ENCODE data around the gene PDE12. TPM values are rescaled to one million over a fixed set of nuclear protein-coding genes. Genes with fewer than 3 reads are reported as not detected.
A peak's percentile ranks its signal among the peaks of the same experiment; 100 is the strongest.

The PDE12 gene
- total and polyA plus RNA-seq, 2 of the 13 experiments (the other 11 are each of a cell fraction or from before 2014, with no cell fraction given): 9.0 to 17.8 TPM

- TF ChIP-seq ZNF101 (CRISPR knock-in tag; IDR thresholded peaks at IDR 0.05; ENCODE audit: borderline replicate concordance, low read depth): no peak
- TF ChIP-seq HMG20A (CRISPR knock-in tag; IDR thresholded peaks at IDR 0.05; ENCODE audit: borderline replicate concordance): no peak; the same call in 1 of the 2 replicates
- peak; percentile 92; the same call in 1 of the 2 replicates for TF ChIP-seq CSRNP1 (CRISPR knock-in tag; IDR thresholded peaks at IDR 0.05)
- no peak; the same call in 1 of the 2 replicates for TF ChIP-seq ZNF224 (CRISPR knock-in tag; IDR thresholded peaks at IDR 0.05)
- no peak for TF ChIP-seq PBX3 (CRISPR knock-in tag; IDR thresholded peaks at IDR 0.05; ENCODE audit: borderline replicate concordance)
- TF ChIP-seq, protein P1, sequence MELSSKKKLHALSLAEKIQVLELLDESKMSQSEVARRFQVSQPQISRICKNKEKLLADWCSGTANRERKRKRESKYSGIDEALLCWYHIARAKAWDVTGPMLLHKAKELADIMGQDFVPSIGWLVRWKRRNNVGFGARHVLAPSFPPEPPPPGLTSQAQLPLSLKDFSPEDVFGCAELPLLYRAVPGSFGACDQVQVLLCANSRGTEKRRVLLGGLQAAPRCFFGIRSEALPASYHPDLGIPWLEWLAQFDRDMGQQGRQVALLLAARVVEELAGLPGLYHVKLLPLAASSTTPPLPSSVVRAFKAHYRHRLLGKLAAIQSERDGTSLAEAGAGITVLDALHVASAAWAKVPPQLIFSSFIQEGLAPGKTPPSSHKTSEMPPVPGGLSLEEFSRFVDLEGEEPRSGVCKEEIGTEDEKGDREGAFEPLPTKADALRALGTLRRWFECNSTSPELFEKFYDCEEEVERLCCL (CRISPR knock-in tag; IDR thresholded peaks at IDR 0.05; ENCODE audit: borderline replicate concordance): no peak; the same call in 1 of the 2 replicates
- TF ChIP-seq MEIS2 (CRISPR knock-in tag; IDR thresholded peaks at IDR 0.05): no peak
- TF ChIP-seq PAF1 (CRISPR knock-in tag; IDR thresholded peaks at IDR 0.05): no peak
- peak; percentile 86; the same call in 1 of the 2 replicates for TF ChIP-seq EHMT2 (IDR thresholded peaks at IDR 0.05; ENCODE audit: borderline replicate concordance, low read depth, low read length)
- TF ChIP-seq ZNF496 (CRISPR knock-in tag; IDR thresholded peaks at IDR 0.05; ENCODE audit: insufficient replicate concordance): no peak
- TF ChIP-seq ZNF34 (CRISPR knock-in tag; IDR thresholded peaks at IDR 0.05; ENCODE audit: borderline replicate concordance): no peak
- TF ChIP-seq ZNF430 (CRISPR knock-in tag; IDR thresholded peaks at IDR 0.05): peak; percentile 98
- peak; percentile 72; the same call in 1 of the 2 replicates for TF ChIP-seq ZNF30 (CRISPR knock-in tag; IDR thresholded peaks at IDR 0.05)
- TF ChIP-seq, protein P2, sequence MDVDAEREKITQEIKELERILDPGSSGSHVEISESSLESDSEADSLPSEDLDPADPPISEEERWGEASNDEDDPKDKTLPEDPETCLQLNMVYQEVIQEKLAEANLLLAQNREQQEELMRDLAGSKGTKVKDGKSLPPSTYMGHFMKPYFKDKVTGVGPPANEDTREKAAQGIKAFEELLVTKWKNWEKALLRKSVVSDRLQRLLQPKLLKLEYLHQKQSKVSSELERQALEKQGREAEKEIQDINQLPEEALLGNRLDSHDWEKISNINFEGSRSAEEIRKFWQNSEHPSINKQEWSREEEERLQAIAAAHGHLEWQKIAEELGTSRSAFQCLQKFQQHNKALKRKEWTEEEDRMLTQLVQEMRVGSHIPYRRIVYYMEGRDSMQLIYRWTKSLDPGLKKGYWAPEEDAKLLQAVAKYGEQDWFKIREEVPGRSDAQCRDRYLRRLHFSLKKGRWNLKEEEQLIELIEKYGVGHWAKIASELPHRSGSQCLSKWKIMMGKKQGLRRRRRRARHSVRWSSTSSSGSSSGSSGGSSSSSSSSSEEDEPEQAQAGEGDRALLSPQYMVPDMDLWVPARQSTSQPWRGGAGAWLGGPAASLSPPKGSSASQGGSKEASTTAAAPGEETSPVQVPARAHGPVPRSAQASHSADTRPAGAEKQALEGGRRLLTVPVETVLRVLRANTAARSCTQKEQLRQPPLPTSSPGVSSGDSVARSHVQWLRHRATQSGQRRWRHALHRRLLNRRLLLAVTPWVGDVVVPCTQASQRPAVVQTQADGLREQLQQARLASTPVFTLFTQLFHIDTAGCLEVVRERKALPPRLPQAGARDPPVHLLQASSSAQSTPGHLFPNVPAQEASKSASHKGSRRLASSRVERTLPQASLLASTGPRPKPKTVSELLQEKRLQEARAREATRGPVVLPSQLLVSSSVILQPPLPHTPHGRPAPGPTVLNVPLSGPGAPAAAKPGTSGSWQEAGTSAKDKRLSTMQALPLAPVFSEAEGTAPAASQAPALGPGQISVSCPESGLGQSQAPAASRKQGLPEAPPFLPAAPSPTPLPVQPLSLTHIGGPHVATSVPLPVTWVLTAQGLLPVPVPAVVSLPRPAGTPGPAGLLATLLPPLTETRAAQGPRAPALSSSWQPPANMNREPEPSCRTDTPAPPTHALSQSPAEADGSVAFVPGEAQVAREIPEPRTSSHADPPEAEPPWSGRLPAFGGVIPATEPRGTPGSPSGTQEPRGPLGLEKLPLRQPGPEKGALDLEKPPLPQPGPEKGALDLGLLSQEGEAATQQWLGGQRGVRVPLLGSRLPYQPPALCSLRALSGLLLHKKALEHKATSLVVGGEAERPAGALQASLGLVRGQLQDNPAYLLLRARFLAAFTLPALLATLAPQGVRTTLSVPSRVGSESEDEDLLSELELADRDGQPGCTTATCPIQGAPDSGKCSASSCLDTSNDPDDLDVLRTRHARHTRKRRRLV (CRISPR knock-in tag; IDR thresholded peaks at IDR 0.05): no peak
- TF ChIP-seq, protein P3, sequence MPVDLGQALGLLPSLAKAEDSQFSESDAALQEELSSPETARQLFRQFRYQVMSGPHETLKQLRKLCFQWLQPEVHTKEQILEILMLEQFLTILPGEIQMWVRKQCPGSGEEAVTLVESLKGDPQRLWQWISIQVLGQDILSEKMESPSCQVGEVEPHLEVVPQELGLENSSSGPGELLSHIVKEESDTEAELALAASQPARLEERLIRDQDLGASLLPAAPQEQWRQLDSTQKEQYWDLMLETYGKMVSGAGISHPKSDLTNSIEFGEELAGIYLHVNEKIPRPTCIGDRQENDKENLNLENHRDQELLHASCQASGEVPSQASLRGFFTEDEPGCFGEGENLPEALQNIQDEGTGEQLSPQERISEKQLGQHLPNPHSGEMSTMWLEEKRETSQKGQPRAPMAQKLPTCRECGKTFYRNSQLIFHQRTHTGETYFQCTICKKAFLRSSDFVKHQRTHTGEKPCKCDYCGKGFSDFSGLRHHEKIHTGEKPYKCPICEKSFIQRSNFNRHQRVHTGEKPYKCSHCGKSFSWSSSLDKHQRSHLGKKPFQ (CRISPR knock-in tag; IDR thresholded peaks at IDR 0.05; ENCODE audit: insufficient replicate concordance): peak; percentile 57
- TF ChIP-seq ZFP36L1 (CRISPR knock-in tag; IDR thresholded peaks at IDR 0.05): peak; percentile 82
- no peak for TF ChIP-seq MTF1 (CRISPR knock-in tag; IDR thresholded peaks at IDR 0.05)
- TF ChIP-seq PLRG1 (conservative IDR thresholded peaks at IDR 0.05): no peak
Observed at GRCh38 chr3:57555738-57556458, at the start of gene PDE12 (continued).

All from HepG2 (cell line).